DND-41 (cell line): ENCODE data around the gene TSPAN5.

Experiments
- CTCF ChIP-seq: IDR thresholded peaks from 2 replicates; pipeline ENCODE4 v1.5.1; 2012; ENCODE audit warnings: borderline replicate concordance, low read length, moderate library complexity, mild to moderate bottlenecking; ENCODE audit not compliant: poor library complexity, severe bottlenecking; ENCODE audit errors: extremely low read depth
- EZH2 ChIP-seq: IDR thresholded peaks from 3 replicates; pipeline ENCODE4 v1.6.1; 2012; ENCODE audit warnings: borderline replicate concordance, low read depth, mild to moderate bottlenecking, moderate library complexity, low read length, inconsistent platforms; ENCODE audit not compliant: severe bottlenecking

- TF ChIP-seq CTCF: no peak
- TF ChIP-seq EZH2: no peak
Measured at GRCh38 chr4:98617358-98618047, 40.9 kb downstream of the TSPAN5 start.
